Mucosa of stomach (tissue), 1 donor: ENCODE measurements around the gene ATP10D.

Experiments used
- H3K27me3 ChIP-seq: one replicate; pipeline ENCODE4 v1.7.0; 2013; ENCODE audit warnings: mild to moderate bottlenecking, low read length; ENCODE audit not compliant: control insufficient read depth, insufficient read depth
- H3K36me3 ChIP-seq: one replicate; pipeline ENCODE4 v1.7.0; 2013; ENCODE audit warnings: low read length; ENCODE audit not compliant: control insufficient read depth, insufficient read depth
- H3K4me1 ChIP-seq: one replicate; pipeline ENCODE4 v1.7.0; 2013; ENCODE audit warnings: mild to moderate bottlenecking, low read length; ENCODE audit not compliant: control insufficient read depth, insufficient read depth
- H3K4me3 ChIP-seq: one replicate; pipeline ENCODE4 v1.7.0; 2013; ENCODE audit warnings: low read length
- H3K9ac ChIP-seq: one replicate; pipeline ENCODE4 v1.7.0; 2013; ENCODE audit warnings: mild to moderate bottlenecking, low read length, moderate library complexity
- H3K9me3 ChIP-seq: one replicate; pipeline ENCODE4 v1.7.0; 2013; ENCODE audit warnings: mild to moderate bottlenecking, low read length, moderate library complexity; ENCODE audit not compliant: control insufficient read depth
- donor health status: Pancreatic carcinoma.

ATP10D gene

DNA sequence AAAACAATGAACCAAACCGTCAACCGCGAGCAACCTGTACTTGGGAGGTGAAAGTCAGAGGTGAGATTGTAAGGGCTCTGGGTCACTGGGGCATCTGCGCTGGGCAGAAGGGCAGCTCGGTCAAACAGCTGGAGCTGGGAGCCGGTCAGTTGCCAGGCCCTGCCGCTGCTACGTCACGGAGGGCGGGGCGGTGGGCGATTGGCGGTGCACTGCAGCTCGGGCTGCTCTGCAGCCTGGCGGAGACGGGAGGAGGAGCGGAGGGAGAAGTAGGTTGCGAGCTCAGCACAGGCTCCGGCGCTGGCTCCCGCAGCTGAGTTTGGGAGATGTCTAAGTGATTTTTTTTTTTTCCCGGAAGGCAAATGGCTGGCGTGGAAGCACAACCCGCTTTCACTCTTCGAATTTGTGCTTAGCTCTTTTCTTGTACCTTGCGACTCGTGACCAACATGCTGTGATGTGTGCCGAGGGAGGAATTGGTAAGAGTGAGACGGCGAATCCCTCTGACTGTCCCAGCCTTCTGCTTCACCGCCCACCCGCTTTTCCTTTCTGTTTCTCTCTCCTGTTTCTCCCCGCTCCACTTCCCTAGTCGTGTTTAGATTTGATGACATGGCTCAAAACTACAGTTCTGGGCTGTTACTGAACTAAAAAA, at the start of gene ATP10D:
TSS of gene ATP10D (plus strand) at position 229 of the 646 bp plus-strand sequence. CDS start 27,266 bp downstream, outside the sequence.
- Histone ChIP-seq H3K4me3 (peak within 1 kb of the TSS; percentile 85), H3K36me3 (no peaks in the 10 kb centered on the region), H3K9me3 (no peaks in the 10 kb centered on the region), H3K9ac (peak within 1 kb of the TSS; percentile 92), H3K4me1 (peaks cover 6% of the 10 kb centered on the region), H3K27me3 (no peaks in the 10 kb centered on the region)

DNA sequence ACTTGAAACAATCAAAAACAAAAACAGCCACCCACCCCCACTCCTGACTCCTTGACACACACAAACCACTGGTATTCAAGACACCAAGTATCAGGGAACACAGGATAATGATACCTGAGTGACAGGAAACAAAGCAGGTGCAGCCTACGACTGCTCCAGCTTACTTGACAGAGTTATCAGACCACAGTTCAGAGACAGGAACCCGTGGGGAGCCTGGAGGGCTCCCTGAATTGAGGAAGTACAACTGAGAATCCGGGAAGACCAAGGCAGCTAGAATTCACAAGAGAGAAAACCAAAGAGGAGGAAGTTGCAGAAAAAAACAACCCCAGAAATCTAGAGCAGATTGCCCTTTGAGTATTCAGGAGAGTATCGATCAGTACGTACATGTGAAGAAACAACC, 42.1 kb upstream of the ATP10D start:
- Histone ChIP-seq H3K36me3 (no peaks in the 10 kb centered on the region), H3K27me3 (no peaks in the 10 kb centered on the region), H3K4me3 (no peak overlapping the region), H3K9ac (no peak overlapping the region), H3K9me3 (no peaks in the 10 kb centered on the region), H3K4me1 (no peaks in the 10 kb centered on the region)

DNA sequence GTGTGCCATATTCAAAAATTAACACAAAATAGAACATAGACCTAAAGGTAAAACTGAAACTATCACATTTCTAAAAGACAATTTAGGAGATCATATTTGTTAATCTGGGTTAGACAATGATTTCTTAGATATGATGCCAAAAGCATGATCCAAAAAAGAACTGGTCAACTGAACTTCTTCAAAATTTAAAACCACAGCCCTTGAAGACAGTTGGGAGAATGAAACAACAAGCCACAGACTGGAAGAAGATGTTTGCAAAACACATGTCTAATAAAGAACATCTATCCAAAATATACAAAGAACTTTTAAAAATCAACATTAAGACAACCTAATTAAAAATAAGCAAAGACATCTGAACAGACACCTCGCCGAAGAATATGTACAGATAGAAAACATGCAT, 41.0 kb upstream of the ATP10D start:
- H3K27me3 ChIP-seq, result no peaks in the 10 kb centered on the region
- no peaks in the 10 kb centered on the region for H3K9me3 ChIP-seq
- H3K4me1 ChIP-seq, result no peaks in the 10 kb centered on the region

DNA sequence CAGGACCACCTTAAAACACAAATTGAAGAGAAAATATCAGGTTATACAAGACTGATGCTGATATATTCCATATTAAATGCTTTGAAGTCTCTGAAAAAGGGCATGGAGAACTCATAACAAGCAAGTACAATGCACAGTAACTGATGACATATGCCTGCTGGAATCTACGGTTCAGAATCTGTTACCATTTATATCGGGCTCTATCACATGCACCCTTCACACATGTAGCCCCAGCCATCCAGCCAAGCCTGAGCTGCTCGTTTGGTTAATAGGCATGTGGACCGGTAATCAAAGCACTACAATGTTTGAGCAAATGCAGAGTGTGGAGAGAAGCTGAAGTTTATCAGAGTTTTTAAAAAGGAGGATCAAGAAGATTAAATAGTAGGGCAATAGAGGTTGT, 33.4 kb upstream of the ATP10D start:
- no peaks in the 10 kb centered on the region for H3K9me3 ChIP-seq
- H3K4me3 ChIP-seq, result no peak overlapping the region
- H3K9ac ChIP-seq, result no peak overlapping the region
- H3K4me1 ChIP-seq, result no peaks in the 10 kb centered on the region
- H3K27me3 ChIP-seq, result no peaks in the 10 kb centered on the region
- no peaks in the 10 kb centered on the region for H3K36me3 ChIP-seq

More for the DNA sequence above, 41.0 kb upstream of the ATP10D start:
- Histone ChIP-seq H3K9ac (no peak overlapping the region), H3K36me3 (no peaks in the 10 kb centered on the region), H3K4me3 (no peak overlapping the region)

DNA sequence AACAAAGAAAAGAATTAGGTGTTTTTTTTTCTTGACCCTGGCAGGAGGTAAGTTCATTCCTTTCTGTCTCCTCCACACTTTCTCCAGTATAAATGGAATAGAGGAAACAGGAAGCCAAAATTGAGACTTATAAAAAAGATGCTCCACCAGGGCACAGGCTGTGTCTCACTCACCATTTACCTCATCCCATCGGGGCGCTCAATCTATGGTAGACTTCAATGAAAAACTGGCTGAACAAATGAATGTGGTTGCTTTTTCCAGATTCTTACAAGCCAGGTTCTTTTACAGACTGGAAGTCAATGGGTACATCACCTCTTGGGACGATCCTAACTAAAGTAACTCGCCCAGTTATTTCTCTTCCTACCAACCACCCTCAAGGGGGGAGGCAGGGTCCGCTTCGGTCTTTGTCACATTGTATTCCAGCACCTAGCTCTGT, 22.3 kb upstream of the ATP10D start:
- Histone ChIP-seq H3K4me1 (no peaks in the 10 kb centered on the region), H3K27me3 (no peaks in the 10 kb centered on the region), H3K4me3 (peak overlapping the region; percentile 87), H3K36me3 (no peaks in the 10 kb centered on the region), H3K9me3 (no peaks in the 10 kb centered on the region), H3K9ac (peak overlapping the region; percentile 77)

DNA sequence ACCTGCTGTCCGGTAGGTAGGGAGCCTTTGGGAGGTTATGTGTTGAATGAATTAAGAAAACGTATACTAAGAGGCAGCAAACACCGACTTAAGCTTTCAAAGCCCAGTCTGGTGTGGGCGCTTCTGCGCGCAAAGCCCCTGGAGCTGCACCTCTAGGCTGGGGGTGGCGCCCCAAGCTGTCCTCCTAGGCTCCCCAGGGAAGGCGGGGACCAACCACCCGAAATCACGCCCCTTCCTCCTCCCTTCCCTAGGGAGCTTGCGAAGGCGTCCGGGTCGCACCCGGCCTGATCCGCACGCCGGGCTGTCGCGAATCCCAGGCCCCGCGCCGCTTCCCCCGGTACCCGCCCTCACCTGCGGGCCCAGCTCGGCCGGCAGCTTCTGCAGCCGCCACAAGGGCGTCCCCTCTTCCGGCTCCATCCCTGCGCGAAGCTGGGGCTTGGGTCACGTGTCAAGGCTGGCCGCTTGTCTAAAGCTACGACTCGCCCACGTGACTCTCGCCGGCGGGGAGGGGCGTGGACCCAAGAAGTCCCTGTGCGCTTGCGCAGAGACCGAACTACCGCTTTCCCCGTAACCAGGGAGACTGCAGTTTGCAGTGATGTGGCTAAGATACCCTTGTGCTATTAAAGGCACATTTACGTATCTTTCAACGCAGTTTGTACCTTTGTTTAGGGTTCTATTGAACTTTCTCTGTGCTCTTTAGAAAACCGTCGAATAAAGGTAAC, 21.7 kb upstream of the ATP10D start, which contains the start of gene COMMD8:
TSS of gene COMMD8 (minus strand) at position 468 of the 722 bp plus-strand sequence. CDS start at position 417, 51 bp downstream.
- no peaks in the 10 kb centered on the region for H3K27me3 ChIP-seq
- peak within 1 kb of the TSS; percentile 77 for H3K9ac ChIP-seq
- no peaks in the 10 kb centered on the region for H3K9me3 ChIP-seq
- H3K36me3 ChIP-seq, result no peaks in the 10 kb centered on the region
- H3K4me3 ChIP-seq, result peak within 1 kb of the TSS; percentile 87
- H3K4me1 ChIP-seq, result no peaks in the 10 kb centered on the region

DNA sequence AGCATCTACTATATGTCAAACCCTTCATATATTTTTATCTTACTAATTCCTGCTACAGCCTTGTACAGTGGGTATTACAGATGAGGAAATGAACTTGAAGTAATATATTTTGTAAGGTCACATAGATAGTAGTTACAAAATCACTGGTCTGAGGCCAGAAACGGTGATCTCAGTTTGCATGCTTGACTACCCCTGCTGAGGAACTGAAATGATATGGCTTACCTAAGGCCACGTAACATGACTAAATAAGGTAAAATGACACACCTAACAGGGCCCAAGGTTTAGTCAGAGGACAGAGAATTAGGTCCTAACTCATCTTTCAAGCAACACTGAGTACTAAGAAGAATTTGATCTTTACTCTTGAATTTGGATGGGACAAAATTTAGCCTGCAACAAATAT, 20.1 kb upstream of the ATP10D start:
- Histone ChIP-seq H3K27me3 (no peaks in the 10 kb centered on the region), H3K4me3 (no peak overlapping the region)

DNA sequence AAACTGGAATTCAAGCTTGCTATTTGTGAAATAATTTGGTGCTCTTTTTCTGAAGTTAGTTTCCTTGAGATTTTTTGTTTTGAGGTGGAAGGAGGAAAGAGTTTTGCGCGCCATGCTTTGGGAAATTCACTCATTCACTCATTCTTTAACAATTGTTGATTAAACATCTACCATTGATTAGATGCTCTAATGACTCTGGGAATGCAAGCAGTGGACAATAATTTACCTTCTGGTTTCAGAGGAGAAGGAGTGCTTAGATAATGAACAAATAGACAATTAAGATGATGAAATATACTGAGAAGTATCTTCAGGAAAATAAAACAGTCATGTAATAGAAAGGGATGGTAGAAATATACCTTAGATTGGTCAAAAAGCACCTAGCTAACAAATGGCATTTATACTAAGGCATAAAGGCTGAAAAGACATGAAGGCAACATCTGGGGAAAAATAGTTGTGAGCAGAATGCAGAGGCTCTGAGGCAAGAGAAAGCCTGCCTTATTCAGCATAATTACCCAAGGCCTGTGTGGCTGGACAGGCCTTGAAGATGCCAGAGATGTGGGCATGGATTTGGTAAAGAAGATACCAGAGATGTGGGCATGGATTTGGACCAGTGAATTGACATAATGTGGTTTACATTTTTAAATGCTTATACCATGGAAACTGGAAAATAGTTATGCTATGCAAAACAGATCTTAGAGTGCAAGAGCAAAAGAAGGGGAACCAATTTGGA, 18.9 kb upstream of the ATP10D start:
- Histone ChIP-seq H3K4me3 (no peak overlapping the region), H3K4me1 (no peaks in the 10 kb centered on the region)

More for the DNA sequence above, 20.1 kb upstream of the ATP10D start:
- Histone ChIP-seq H3K4me1 (no peaks in the 10 kb centered on the region), H3K9ac (no peak overlapping the region), H3K9me3 (no peaks in the 10 kb centered on the region), H3K36me3 (no peaks in the 10 kb centered on the region)

DNA sequence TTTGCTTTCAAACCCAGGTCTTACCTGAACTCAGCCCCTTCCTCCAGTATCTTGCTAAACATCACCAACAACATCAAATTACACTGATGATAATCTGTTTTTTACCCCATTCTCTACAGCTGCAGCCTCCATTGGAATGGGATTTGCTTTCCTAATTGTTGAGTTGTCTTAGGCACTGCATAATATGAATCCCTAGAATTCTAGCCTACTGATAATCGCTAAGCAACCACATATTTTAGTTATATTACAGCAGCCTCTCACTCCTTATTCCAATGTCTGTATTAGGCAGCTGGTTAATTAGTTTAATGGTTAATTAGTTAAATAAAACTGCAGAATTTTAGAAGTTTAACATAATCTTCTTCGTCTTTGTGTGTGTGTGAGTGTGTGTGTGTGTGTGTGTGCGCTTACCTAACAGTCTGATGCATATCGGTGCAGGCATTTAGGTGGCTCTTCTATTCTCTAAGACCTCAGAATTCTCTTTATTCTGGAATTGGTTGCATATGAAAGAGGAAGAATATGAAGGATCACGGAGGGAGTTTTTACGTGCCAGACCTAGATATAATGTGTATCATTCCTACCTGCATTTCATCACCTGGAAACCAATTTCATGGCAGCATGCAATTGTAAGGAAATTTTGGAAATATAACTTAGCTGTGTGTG, 16.2 kb upstream of the ATP10D start:
- H3K9ac ChIP-seq, result no peak overlapping the region
- H3K36me3 ChIP-seq, result no peaks in the 10 kb centered on the region
- no peaks in the 10 kb centered on the region for H3K27me3 ChIP-seq
- no peaks in the 10 kb centered on the region for H3K4me1 ChIP-seq
- H3K9me3 ChIP-seq, result no peaks in the 10 kb centered on the region
- H3K4me3 ChIP-seq, result no peak overlapping the region

More for the DNA sequence above, 18.9 kb upstream of the ATP10D start:
- no peaks in the 10 kb centered on the region for H3K9me3 ChIP-seq
- H3K9ac ChIP-seq, result no peak overlapping the region
- H3K36me3 ChIP-seq, result no peaks in the 10 kb centered on the region
- H3K27me3 ChIP-seq, result no peaks in the 10 kb centered on the region

DNA sequence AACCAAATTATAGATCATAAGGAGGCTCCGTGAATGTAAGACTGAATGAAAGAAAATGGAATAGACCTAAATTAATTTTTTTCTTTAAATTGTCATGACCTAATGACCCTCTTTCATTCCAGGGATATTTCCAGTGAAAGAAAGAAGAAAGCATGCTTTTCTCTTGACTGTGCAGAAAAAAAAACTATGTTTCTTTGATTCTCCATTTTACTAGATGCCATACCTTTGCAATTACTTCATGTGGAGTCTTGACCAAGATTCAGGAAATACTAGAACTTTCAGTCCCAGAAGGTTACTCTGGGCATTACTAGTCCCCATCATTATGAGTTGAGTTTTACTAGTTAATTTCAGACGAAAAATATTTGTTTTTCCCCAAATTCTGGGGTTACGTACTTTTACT, 15.1 kb upstream of the ATP10D start:
- Histone ChIP-seq H3K27me3 (no peaks in the 10 kb centered on the region), H3K4me1 (no peaks in the 10 kb centered on the region), H3K9ac (no peak overlapping the region), H3K9me3 (no peaks in the 10 kb centered on the region), H3K36me3 (no peaks in the 10 kb centered on the region), H3K4me3 (no peak overlapping the region)

DNA sequence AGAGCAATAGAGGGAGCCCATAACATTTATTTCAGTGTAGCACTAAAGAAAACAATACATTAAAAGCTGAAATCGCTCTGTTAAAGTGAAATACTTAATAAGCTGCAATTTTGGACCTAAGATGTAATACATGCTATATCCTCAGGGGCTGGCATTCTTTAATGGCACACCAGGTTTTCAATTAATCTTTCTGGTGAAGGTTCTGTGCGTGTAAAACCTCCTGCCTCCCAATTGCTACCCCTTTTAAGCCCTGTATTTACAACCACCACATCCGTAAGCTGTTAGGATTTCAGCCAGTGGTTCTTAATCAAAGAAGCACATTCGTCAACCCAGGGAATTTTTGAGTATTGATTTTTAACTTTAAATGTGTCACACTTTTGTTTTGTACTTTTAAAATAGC, 14.0 kb upstream of the ATP10D start:
- Histone ChIP-seq H3K9me3 (no peaks in the 10 kb centered on the region), H3K27me3 (no peaks in the 10 kb centered on the region), H3K36me3 (no peaks in the 10 kb centered on the region), H3K4me3 (no peak overlapping the region), H3K9ac (no peak overlapping the region), H3K4me1 (no peaks in the 10 kb centered on the region)
